ENCODE results near the gene FLVCR1.
"Not testable (repeated sequence)": the region's sequence is repeated elsewhere in the genome, so short reads cannot be mapped to it uniquely, and the experiment has no call there.

The FLVCR1 gene

GRCh38 chr1:212902054-212902453 is 44.0 kb downstream of the FLVCR1 start:
- H3K27ac ChIP-seq, result no peak overlapping the region
- POLR2A ChIA-PET (ENCODE audit: low non-redundant PET), result no interaction called here
- CTCF ChIA-PET, result interaction anchor here (0.5 kb wide), 1 partner anchor 44 kb away, joined by 3 read pairs; the partner anchor contains the start of gene FLVCR1
- no peak for DNase-seq (ENCODE audit: low spot score)
- TF ChIP-seq CTCF (conservative IDR thresholded peaks at IDR 0.05; ENCODE audit: low read depth), result no peak

- H3K27ac ChIP-seq, result no peak overlapping the region
- TF ChIP-seq CTCF (conservative IDR thresholded peaks at IDR 0.05; ENCODE audit: low read depth), result no peak
- DNase-seq (ENCODE audit: low spot score), result no peak
- ChIA-PET CTCF (no interaction called here), POLR2A (ENCODE audit: low non-redundant PET) (no interaction called here)
These were observed 45.6 kb downstream of the FLVCR1 start for GRCh38 chr1:212903664-212904063.

GRCh38 chr1:212908071-212908470 is 50.0 kb downstream of the FLVCR1 start:
- DNase-seq (ENCODE audit: low spot score); CTCF ChIA-PET; H3K27ac ChIP-seq; POLR2A ChIA-PET (ENCODE audit: low non-redundant PET): not testable (repeated sequence)

GRCh38 chr1:212908971-212909370 is 50.9 kb downstream of the FLVCR1 start:
- ChIA-PET POLR2A (ENCODE audit: low non-redundant PET) (no interaction called here), CTCF (no interaction called here)

GRCh38 chr1:212909652-212910063 is 51.6 kb downstream of the FLVCR1 start:
- H3K27ac ChIP-seq, result no peak overlapping the region
- TF ChIP-seq CTCF (conservative IDR thresholded peaks at IDR 0.05; ENCODE audit: low read depth), result no peak
- CTCF ChIA-PET, result no interaction called here
- POLR2A ChIA-PET (ENCODE audit: low non-redundant PET), result no interaction called here
- no peak for DNase-seq (ENCODE audit: low spot score)

More at GRCh38 chr1:212908971-212909370, 50.9 kb downstream of the FLVCR1 start:
- TF ChIP-seq CTCF (conservative IDR thresholded peaks at IDR 0.05; ENCODE audit: low read depth), result no peak
- no peak overlapping the region for H3K27ac ChIP-seq
- DNase-seq (ENCODE audit: low spot score), result no peak

- DNase-seq (ENCODE audit: low spot score); CTCF ChIA-PET; POLR2A ChIA-PET (ENCODE audit: low non-redundant PET); H3K27ac ChIP-seq: not testable (repeated sequence)
These were observed 52.1 kb downstream of the FLVCR1 start for GRCh38 chr1:212910213-212910612.

GRCh38 chr1:212913638-212914037 is 55.6 kb downstream of the FLVCR1 start:
- POLR2A ChIA-PET (ENCODE audit: low non-redundant PET); CTCF ChIA-PET; DNase-seq (ENCODE audit: low spot score); H3K27ac ChIP-seq: not testable (repeated sequence)

GRCh38 chr1:212914110-212914509 is 56.0 kb downstream of the FLVCR1 start:
- DNase-seq (ENCODE audit: low spot score); POLR2A ChIA-PET (ENCODE audit: low non-redundant PET); H3K27ac ChIP-seq; CTCF ChIA-PET: not testable (repeated sequence)

GRCh38 chr1:212914789-212915188 is 56.7 kb downstream of the FLVCR1 start:
- TF ChIP-seq CTCF (conservative IDR thresholded peaks at IDR 0.05; ENCODE audit: low read depth), result no peak
- ChIA-PET POLR2A (ENCODE audit: low non-redundant PET) (no interaction called here), CTCF (no interaction called here)
- no peak overlapping the region for H3K27ac ChIP-seq
- DNase-seq (ENCODE audit: low spot score), result no peak
